Progenitor cell of endocrine pancreas (in vitro differentiated cells): ENCODE data around the gene EIF3A. TPM values are rescaled to one million over a fixed set of nuclear protein-coding genes. Genes with fewer than 3 reads are reported as not detected.
A peak's percentile ranks its signal among the peaks of the same experiment; 100 is the strongest.
"Not testable (repeated sequence)": the region's sequence is repeated elsewhere in the genome, so short reads cannot be mapped to it uniquely, and the experiment has no call there.

ENCODE experiments used
- DNase-seq: peaks from one replicate; pipeline ENCODE4 v3.0.0; 2021; ENCODE audit warnings: low spot score; ENCODE audit not compliant: unreplicated experiment
- H3K27ac Mint-ChIP-seq: 2 replicates; pipeline ENCODE4 v1.8.0; 2021; ENCODE audit warnings: mild to moderate bottlenecking, moderate library complexity, mixed read lengths
- H3K27me3 Mint-ChIP-seq: 2 replicates; pipeline ENCODE4 v1.8.0; 2021; ENCODE audit warnings: mixed read lengths
- H3K36me3 Mint-ChIP-seq: 2 replicates; pipeline ENCODE4 v1.8.0; 2022; ENCODE audit warnings: mixed read lengths; ENCODE audit not compliant: insufficient read depth
- H3K4me1 Mint-ChIP-seq: 2 replicates; pipeline ENCODE4 v1.8.0; 2021; ENCODE audit warnings: low read depth, mixed read lengths
- H3K4me3 Mint-ChIP-seq: 2 replicates; pipeline ENCODE4 v1.8.0; 2021; ENCODE audit warnings: low read depth, mild to moderate bottlenecking, moderate library complexity, mixed read lengths
- H3K9me3 Mint-ChIP-seq: 2 replicates; pipeline ENCODE4 v1.8.0; 2021; ENCODE audit warnings: low read depth, mixed read lengths
- CTCF ChIP-seq: fragments of 200-600 bp; sonication (generic); IDR thresholded peaks from one replicate; pipeline ENCODE4 v1.5.0; 2021; ENCODE audit warnings: antibody characterized with exemption, mild to moderate bottlenecking; ENCODE audit not compliant: unreplicated experiment
- total RNA-seq: library from RNA; stranded (reverse); gene quantifications from 2 replicates; pipeline ENCODE4 v1.2.1, GENCODE V29; 2021

Gene EIF3A
- total RNA-seq, 1 donor from 2014 or later, result 127 TPM

GRCh38 chr10:119103241-119103902, 22.8 kb upstream of the EIF3A start:
- H3K27me3 Mint-ChIP-seq, result no peaks in the 10 kb centered on the region
- H3K36me3 Mint-ChIP-seq, result peaks cover 3% of the 10 kb centered on the region
- H3K27ac Mint-ChIP-seq, result peak overlapping the region; percentile 43
- H3K4me3 Mint-ChIP-seq, result peak overlapping the region; percentile 66
- no peaks in the 10 kb centered on the region for H3K9me3 Mint-ChIP-seq
- no peak for TF ChIP-seq CTCF
- H3K4me1 Mint-ChIP-seq, result peaks cover 3% of the 10 kb centered on the region
- DNase-seq, result no peak

GRCh38 chr10:119101366-119102098, 20.9 kb upstream of the EIF3A start:
- DNase-seq, result no peak
- no peaks in the 10 kb centered on the region for H3K27me3 Mint-ChIP-seq
- peaks cover 3% of the 10 kb centered on the region for H3K4me1 Mint-ChIP-seq
- H3K4me3 Mint-ChIP-seq, result no peak overlapping the region
- H3K9me3 Mint-ChIP-seq, result no peaks in the 10 kb centered on the region
- H3K27ac Mint-ChIP-seq, result no peak overlapping the region
- no peaks in the 10 kb centered on the region for H3K36me3 Mint-ChIP-seq
- TF ChIP-seq CTCF, result no peak

GRCh38 chr10:119100434-119101238, 20.0 kb upstream of the EIF3A start:
- H3K4me1 Mint-ChIP-seq, result peaks cover 3% of the 10 kb centered on the region
- no peak overlapping the region for H3K27ac Mint-ChIP-seq
- H3K36me3 Mint-ChIP-seq, result no peaks in the 10 kb centered on the region
- no peak for TF ChIP-seq CTCF
- no peaks in the 10 kb centered on the region for H3K27me3 Mint-ChIP-seq
- no peak overlapping the region for H3K4me3 Mint-ChIP-seq
- DNase-seq, result no peak
- H3K9me3 Mint-ChIP-seq, result no peaks in the 10 kb centered on the region

- Mint-ChIP-seq H3K27me3 (no peaks in the 10 kb centered on the region), H3K9me3 (no peaks in the 10 kb centered on the region), H3K27ac (no peak overlapping the region), H3K4me3 (no peak overlapping the region), H3K36me3 (no peaks in the 10 kb centered on the region), H3K4me1 (no peaks in the 10 kb centered on the region)
- no peak for DNase-seq
- no peak for TF ChIP-seq CTCF
Measured at GRCh38 chr10:119098576-119098975, 18.0 kb upstream of the EIF3A start.

- not testable (repeated sequence) for H3K27me3 Mint-ChIP-seq, DNase-seq, H3K36me3 Mint-ChIP-seq, H3K4me3 Mint-ChIP-seq, H3K4me1 Mint-ChIP-seq, H3K27ac Mint-ChIP-seq, H3K9me3 Mint-ChIP-seq
Measured at GRCh38 chr10:119096641-119097415, 16.2 kb upstream of the EIF3A start.
